H1 (cell line): ENCODE data around the gene MORN5. TPM values are rescaled to one million over a fixed set of nuclear protein-coding genes. Genes with fewer than 3 reads are reported as not detected.

Experiments
- CTCF ChIA-PET: fragments of 300-600 bp; sonication (Branson Sonifier 250); formaldehyde crosslinking; loops from one replicate; lab custom pipeline; 2021; ENCODE audit not compliant: partially characterized antibody; lab: Charles Lee
- POLR2A ChIA-PET: fragments of 300-600 bp; sonication (Branson Sonifier 250); formaldehyde crosslinking; loops from one replicate; lab custom pipeline; 2021; ENCODE audit warnings: inconsistent platforms; ENCODE audit not compliant: partially characterized antibody; lab: Charles Lee
- DNase-seq, 2 experiments: peaks; one replicate each; pipeline versions ENCODE4 v3.0.0 to v3.0.0-alpha.2; 2010 to 2022; ENCODE audit warnings: low spot score in 2 of 2, low read depth in 1 of 2, mixed read lengths in 1 of 2
- FAIRE-seq: peaks from 2 replicates; lab custom pipeline; 2011; peaks lifted over from hg19 to GRCh38; lab: Jason Lieb, UNC
- H2AFZ ChIP-seq: 2 replicates; pipeline ENCODE4 v1.8.1; 2012; ENCODE audit warnings: low read length, inconsistent platforms
- H2AK5ac ChIP-seq: 2 replicates; pipeline ENCODE4 v1.6.1; 2013; ENCODE audit warnings: low read depth, low read length
- H2BK120ac ChIP-seq: replicated peaks from 2 replicates; pipeline ENCODE3; 2013; ENCODE audit warnings: low read depth, low read length, inconsistent platforms
- H2BK12ac ChIP-seq: 2 replicates; pipeline ENCODE4 v1.6.1; 2013; ENCODE audit warnings: low read depth, low read length
- H2BK15ac ChIP-seq: 2 replicates; pipeline ENCODE4 v1.6.1; 2013; ENCODE audit warnings: low read length
- H2BK20ac ChIP-seq: 2 replicates; pipeline ENCODE4 v1.6.1; 2013; ENCODE audit warnings: low read length
- H2BK5ac ChIP-seq: 2 replicates; pipeline ENCODE4 v1.6.1; 2013; ENCODE audit warnings: low read depth, low read length
- H3K14ac ChIP-seq: 2 replicates; pipeline ENCODE4 v1.6.1; 2013; ENCODE audit warnings: inconsistent platforms; ENCODE audit not compliant: insufficient read length
- H3K18ac ChIP-seq: 2 replicates; pipeline ENCODE4 v1.6.1; 2013; ENCODE audit warnings: low read length; ENCODE audit errors: extremely low read depth
- H3K23ac ChIP-seq: 2 replicates; pipeline ENCODE4 v1.6.1; 2013; ENCODE audit warnings: inconsistent platforms; ENCODE audit not compliant: insufficient read length
- H3K23me2 ChIP-seq: 2 replicates; pipeline ENCODE4 v1.6.1; 2013; ENCODE audit warnings: low read depth, low read length
- H3K27ac ChIP-seq: 2 replicates; pipeline ENCODE4 v1.6.1; 2011; ENCODE audit warnings: low read depth, low read length, inconsistent platforms
- H3K27me3 ChIP-seq, 4 experiments: replicated peaks in 1 of 4; 1 replicate in 1 of 4; 2 replicates in 3 of 4; pipeline versions ENCODE4 v1.6.1 to v1.8.1; 2011 to 2013; ENCODE audit warnings: low read length in 3 of 4, mild to moderate bottlenecking in 3 of 4, inconsistent platforms in 2 of 4, mixed read lengths in 2 of 4, moderate library complexity in 1 of 4; ENCODE audit not compliant: control insufficient read depth in 3 of 4, insufficient read depth in 3 of 4; ENCODE audit errors: extremely low read depth in 1 of 4
- H3K36me3 ChIP-seq, 4 experiments: 2 replicates each; pipeline versions ENCODE4 v1.6.1 to v1.8.1; 2011 to 2013; ENCODE audit warnings: mild to moderate bottlenecking in 4 of 4, low read length in 3 of 4, moderate library complexity in 2 of 4, control low read depth in 1 of 4, inconsistent platforms in 1 of 4; ENCODE audit not compliant: insufficient read depth in 4 of 4, control insufficient read depth in 2 of 4
- H3K4ac ChIP-seq: replicated peaks from 2 replicates; pipeline ENCODE3; 2013; ENCODE audit warnings: low read length, low read depth, mixed read lengths, inconsistent platforms; ENCODE audit not compliant: insufficient read length
- H3K4me1 ChIP-seq, 4 experiments: replicated peaks in 1 of 4; 1 replicate in 1 of 4; 2 replicates in 3 of 4; pipeline versions ENCODE4 v1.6.1 to v1.8.1; 2011 to 2013; ENCODE audit warnings: low read length in 3 of 4, inconsistent platforms in 2 of 4, mixed read lengths in 1 of 4; ENCODE audit not compliant: insufficient read depth in 4 of 4, control insufficient read depth in 3 of 4
- H3K4me2 ChIP-seq, 2 experiments: 2 replicates each; pipeline versions ENCODE4 v1.6.1 to v1.8.1; 2011 to 2013; ENCODE audit warnings: low read depth in 2 of 2, low read length in 2 of 2, control low read depth in 1 of 2, inconsistent platforms in 1 of 2, mild to moderate bottlenecking in 1 of 2; ENCODE audit not compliant: insufficient read depth in 1 of 2
- H3K4me3 ChIP-seq, 4 experiments: fragments of 200-600, 300-600 bp in 1 of 4; sonication (generic), shearing (Covaris generic), sonication (Bioruptor Twin) in 1 of 4; 2 replicates each; pipeline versions ENCODE4 v1.5.1 to v1.8.1; 2011 to 2016; ENCODE audit warnings: low read length in 4 of 4, low read depth in 3 of 4, control low read depth in 2 of 4, inconsistent platforms in 2 of 4, mild to moderate bottlenecking in 2 of 4, mixed read lengths in 1 of 4, moderate library complexity in 1 of 4; ENCODE audit not compliant: insufficient read depth in 2 of 4; ENCODE audit errors: extremely low read depth in 1 of 4
- H3K56ac ChIP-seq: replicated peaks from 2 replicates; pipeline ENCODE3; 2013; ENCODE audit warnings: low read depth, mild to moderate bottlenecking, mixed read lengths, low read length, inconsistent platforms; ENCODE audit not compliant: insufficient read length
- H3K79me1 ChIP-seq: 2 replicates; pipeline ENCODE4 v1.6.1; 2013; ENCODE audit warnings: low read depth, low read length, control low read depth
- H3K79me2 ChIP-seq, 2 experiments: 2 replicates each; pipeline versions ENCODE4 v1.6.1 to v1.8.1; 2012 to 2013; ENCODE audit warnings: low read length in 2 of 2, mild to moderate bottlenecking in 2 of 2, inconsistent platforms in 1 of 2; ENCODE audit not compliant: insufficient read depth in 2 of 2, control insufficient read depth in 1 of 2
- H3K9ac ChIP-seq, 4 experiments: replicated peaks in 1 of 4; 1 replicate in 1 of 4; 2 replicates in 3 of 4; pipeline versions ENCODE4 v1.6.1 to v1.8.1; 2011 to 2013; ENCODE audit warnings: low read depth in 3 of 4, low read length in 3 of 4, control low read depth in 2 of 4, mild to moderate bottlenecking in 2 of 4, moderate library complexity in 2 of 4, inconsistent platforms in 1 of 4; ENCODE audit errors: extremely low read depth in 1 of 4
- H3K9me3 ChIP-seq, 2 experiments: 2 replicates each; pipeline versions ENCODE4 v1.6.1 to v1.8.1; 2012 to 2013; ENCODE audit warnings: mild to moderate bottlenecking in 2 of 2, moderate library complexity in 2 of 2, control low read depth in 1 of 2, inconsistent platforms in 1 of 2, low read depth in 1 of 2, low read length in 1 of 2, mixed read lengths in 1 of 2; ENCODE audit not compliant: insufficient read depth in 2 of 2
- H4K20me1 ChIP-seq, 2 experiments: replicated peaks in 1 of 2; 2 replicates each; pipeline versions ENCODE3 to v1.8.1; 2011 to 2013; ENCODE audit warnings: inconsistent platforms in 2 of 2, low read length in 2 of 2, mild to moderate bottlenecking in 1 of 2; ENCODE audit not compliant: insufficient read depth in 2 of 2, control insufficient read depth in 1 of 2
- H4K5ac ChIP-seq: 2 replicates; pipeline ENCODE4 v1.6.1; 2013; ENCODE audit warnings: low read length, low read depth, mixed read lengths, inconsistent platforms; ENCODE audit not compliant: insufficient read length
- H4K8ac ChIP-seq: 2 replicates; pipeline ENCODE4 v1.8.0; 2013; ENCODE audit warnings: mild to moderate bottlenecking, moderate library complexity, low read length, inconsistent platforms; ENCODE audit not compliant: insufficient read depth; ENCODE audit errors: extremely low read depth
- H4K91ac ChIP-seq: replicated peaks from 2 replicates; pipeline ENCODE3; 2013; ENCODE audit warnings: low read length, mixed read lengths, inconsistent platforms; ENCODE audit not compliant: insufficient read length
- ASH2L ChIP-seq: fragments of 200-600, 300-600 bp; sonication (generic); IDR thresholded peaks from one replicate; pipeline ENCODE4 v1.7.1; 2017; ENCODE audit warnings: low read length
- ATF2 ChIP-seq: IDR thresholded peaks from 2 replicates; pipeline ENCODE4 v1.6.1; 2012; ENCODE audit warnings: low read length, inconsistent platforms
- BCL11A ChIP-seq, 2 experiments: IDR thresholded peaks; one replicate each; pipeline ENCODE4 v1.6.1; 2011; ENCODE audit warnings: low read depth in 2 of 2, low read length in 2 of 2, mild to moderate bottlenecking in 2 of 2
- BRCA1 ChIP-seq: IDR thresholded peaks from 2 replicates; pipeline ENCODE4 v1.6.1; 2012; ENCODE audit warnings: low read depth, low read length, improper control_type of control experiment
- E2F6 ChIP-seq: IDR thresholded peaks from 2 replicates; pipeline ENCODE4 v1.6.1; 2012; ENCODE audit warnings: inconsistent platforms
- EZH2 ChIP-seq: fragments of 200-600 bp; sonication (generic); IDR thresholded peaks from 2 replicates; pipeline ENCODE4 v1.7.1; 2012; ENCODE audit warnings: low read depth, mild to moderate bottlenecking, moderate library complexity, low read length, inconsistent platforms; ENCODE audit not compliant: severe bottlenecking
- POLR2A ChIP-seq, 2 experiments: IDR thresholded peaks; 1 replicate in 1 of 2; 2 replicates in 1 of 2; pipeline ENCODE4 v1.6.1; 2011; ENCODE audit warnings: low read depth in 2 of 2, low read length in 2 of 2, mild to moderate bottlenecking in 2 of 2; ENCODE audit errors: control extremely low read depth in 1 of 2
- POU5F1 ChIP-seq: IDR thresholded peaks from 2 replicates; pipeline ENCODE4 v1.6.1; 2011; ENCODE audit warnings: low read depth, mild to moderate bottlenecking, low read length, moderate library complexity
- RAD21 ChIP-seq, 2 experiments: IDR thresholded peaks in 1 of 2; conservative IDR thresholded peaks in 1 of 2; 2 replicates each; pipeline ENCODE4 v1.6.1; 2011; ENCODE audit warnings: low read depth in 2 of 2, low read length in 2 of 2, improper control_type of control experiment in 1 of 2, inconsistent platforms in 1 of 2, mild to moderate bottlenecking in 1 of 2, moderate library complexity in 1 of 2
- RBBP5 ChIP-seq: IDR thresholded peaks from 2 replicates; pipeline ENCODE4 v1.7.1; 2012; ENCODE audit warnings: low read depth, mild to moderate bottlenecking, inconsistent platforms, low read length, moderate library complexity, borderline replicate concordance
- SP1 ChIP-seq: IDR thresholded peaks from 2 replicates; pipeline ENCODE4 v1.6.1; 2011; ENCODE audit warnings: low read depth, low read length
- TAF1 ChIP-seq: IDR thresholded peaks from 2 replicates; pipeline ENCODE4 v1.6.1; 2011; ENCODE audit warnings: mild to moderate bottlenecking, low read depth, low read length
- YY1 ChIP-seq: IDR thresholded peaks from 2 replicates; pipeline ENCODE4 v1.6.1; 2011; ENCODE audit warnings: low read depth, mild to moderate bottlenecking, low read length
- WGBS, 2 experiments: shearing (Covaris generic) in 1 of 2; methylation state at CpG; one replicate each; pipeline versions ENCODE4 v1.1.6 to v1.1.7; 2013 to 2015; ENCODE audit warnings: low lambda C conversion rate in 2 of 2, mixed read lengths in 2 of 2, inconsistent platforms in 1 of 2, low coverage in 1 of 2, missing lambda C conversion rate in 1 of 2; ENCODE audit not compliant: insufficient replicate concordance in 2 of 2, insufficient coverage in 1 of 2, insufficient read length in 1 of 2; ENCODE audit errors: extremely low coverage in 1 of 2, missing lambda C conversion rate in 1 of 2; 5-methylcytosine and 5-hydroxymethylcytosine counted together
- polyA plus RNA-seq, 7 experiments: library from polyadenylated mRNA; depleted of rRNA in 3 of 7; stranded (reverse) in 5 of 7; unstranded in 2 of 7; fragments of >200 nt in 5 of 7; fragments of 200-250 nt in 2 of 7; gene quantifications; 1 replicate in 5 of 7; 2 replicates in 1 of 7; 4 replicates in 1 of 7; pipeline versions ENCODE4 v1.2.1 to v1.2.3, GENCODE V29; 2011 to 2013; ENCODE audit warnings: missing spikeins in 2 of 7, mixed read lengths in 2 of 7
- total RNA-seq: library from RNA; stranded (reverse); fragmentation: NEBNext Ultra II Directional; extraction: Animal tissue kit (Norgen Biotek cat#: 25700); gene quantifications from 2 replicates; pipeline ENCODE4 v1.2.1, GENCODE V29; 2021

MORN5 gene
- total and polyA plus RNA-seq, 2 of the 8 experiments (the other 6 are each of a cell fraction or from before 2014, with no cell fraction given): not detected

GRCh38 chr9:122145592-122145863, 14.2 kb upstream of the MORN5 start:
- FAIRE-seq: no peak
- no peak overlapping the region for H2BK12ac ChIP-seq
- 100% methylated on average over 2 of the region's 2 CpGs; no CpG with 5 or more reads in 1 of the 2 experiments for WGBS, 2 experiments
- H3K23ac ChIP-seq: no peak overlapping the region
- H3K14ac ChIP-seq: no peak overlapping the region
- H4K8ac ChIP-seq: no peak overlapping the region
- H2BK120ac ChIP-seq: no peak overlapping the region
- no peaks in the 10 kb centered on the region for H3K9me3 ChIP-seq
- POLR2A ChIA-PET: interaction anchor here (2.5 kb wide), 1 partner anchor 14 kb away, joined by 9 read pairs; the partner anchor contains the start of genes MORN5 and NDUFA8
- H3K79me1 ChIP-seq: no peaks in the 10 kb centered on the region; the same call in 1 of the 2 replicates
- H4K20me1 ChIP-seq: peaks cover 0 to 2% of the 10 kb centered on the region in 2 experiments
- H2BK20ac ChIP-seq: no peak overlapping the region
- no peak overlapping the region for H2BK5ac ChIP-seq
- H3K4me1 ChIP-seq: no peaks in the 10 kb centered on the region
- H4K5ac ChIP-seq: no peak overlapping the region
- no peak overlapping the region for H3K9ac ChIP-seq
- no peak overlapping the region for H4K91ac ChIP-seq
- no peaks in the 10 kb centered on the region for H3K23me2 ChIP-seq
- H3K36me3 ChIP-seq: peaks cover 4 to 41% (median 14%) of the 10 kb centered on the region in 4 experiments; a peak in 7 of 8 replicates
- H3K18ac ChIP-seq: no peak overlapping the region
- H3K4ac ChIP-seq: no peak overlapping the region
- no peak overlapping the region for H3K4me3 ChIP-seq
- no peak overlapping the region for H3K27ac ChIP-seq
- H2BK15ac ChIP-seq: no peak overlapping the region
- no peak overlapping the region for H3K56ac ChIP-seq
- no peak overlapping the region for H2AK5ac ChIP-seq
- no peak for DNase-seq
- CTCF ChIA-PET: interaction anchor here (0.6 to 7.6 kb wide), 23 partner anchors 9 to 205 kb away, joined by 3 to 78 read pairs (median 5); partner anchors contain the start of genes MORN5 and NDUFA8
- no peak overlapping the region for H3K4me2 ChIP-seq
- H3K27me3 ChIP-seq: no peaks in the 10 kb centered on the region
- no peaks in the 10 kb centered on the region for H3K79me2 ChIP-seq
- H2AFZ ChIP-seq: no peak overlapping the region
- TF ChIP-seq BRCA1: no peak
- TF ChIP-seq RAD21 (IDR thresholded peaks at IDR 0.05 in 1 of 2, conservative IDR thresholded peaks at IDR 0.05 in 1 of 2; ENCODE audit: low read depth in 2 of 2, low read length in 2 of 2): no peak
- TF ChIP-seq TAF1: no peak
- TF ChIP-seq ASH2L: no peak
- no peak for TF ChIP-seq POU5F1
- no peak for TF ChIP-seq SP1
- TF ChIP-seq E2F6: no peak
- no peak for TF ChIP-seq BCL11A (IDR thresholded peaks at IDR 0.05; ENCODE audit: low read depth in 2 of 2, low read length in 2 of 2)
- TF ChIP-seq RBBP5: no peak
- TF ChIP-seq POLR2A (IDR thresholded peaks at IDR 0.05; ENCODE audit: control extremely low read depth in 1 of 2, low read depth in 2 of 2, low read length in 2 of 2): no peak
- no peak for TF ChIP-seq EZH2
- no peak for TF ChIP-seq YY1
- no peak for TF ChIP-seq ATF2
